Activated CD4-positive, alpha-beta T cell treated with anti-CD3 and anti-CD28 coated beads for 4 hours (primary cell): ENCODE data around the gene ASB7.

Source experiments
- DNase-seq, 2 donors: peaks; one replicate each; pipeline ENCODE4 v3.0.0-alpha.2; 2020

The ASB7 gene

DNA sequence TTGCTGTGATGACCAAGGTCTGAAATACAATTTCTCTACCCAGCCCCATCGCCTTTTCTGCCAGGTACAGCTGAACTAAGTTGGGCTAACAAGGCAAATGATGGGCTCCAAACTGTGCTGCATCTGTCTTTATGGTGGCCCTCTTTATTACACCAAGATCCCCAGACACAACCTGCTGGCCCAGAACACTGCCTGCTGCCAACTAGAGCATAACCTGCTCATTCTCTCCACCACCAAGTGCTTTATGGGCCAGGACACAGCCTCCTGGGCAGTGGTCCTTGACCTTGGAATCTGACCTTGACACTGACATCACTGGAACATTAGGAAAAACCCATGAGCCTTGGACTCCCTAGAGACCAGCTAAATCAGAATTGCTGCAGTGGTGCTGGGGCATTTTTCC, 3.7 kb upstream of the ASB7 start:
- DNase-seq: no peak

GRCh38 chr15:100601163-100601562, 1.2 kb upstream of the ASB7 start:
- peak; percentile 40 to 60 for DNase-seq

- no peak for DNase-seq
Observed at GRCh38 chr15:100601617-100602063, 749 bp upstream of the ASB7 start.

DNA sequence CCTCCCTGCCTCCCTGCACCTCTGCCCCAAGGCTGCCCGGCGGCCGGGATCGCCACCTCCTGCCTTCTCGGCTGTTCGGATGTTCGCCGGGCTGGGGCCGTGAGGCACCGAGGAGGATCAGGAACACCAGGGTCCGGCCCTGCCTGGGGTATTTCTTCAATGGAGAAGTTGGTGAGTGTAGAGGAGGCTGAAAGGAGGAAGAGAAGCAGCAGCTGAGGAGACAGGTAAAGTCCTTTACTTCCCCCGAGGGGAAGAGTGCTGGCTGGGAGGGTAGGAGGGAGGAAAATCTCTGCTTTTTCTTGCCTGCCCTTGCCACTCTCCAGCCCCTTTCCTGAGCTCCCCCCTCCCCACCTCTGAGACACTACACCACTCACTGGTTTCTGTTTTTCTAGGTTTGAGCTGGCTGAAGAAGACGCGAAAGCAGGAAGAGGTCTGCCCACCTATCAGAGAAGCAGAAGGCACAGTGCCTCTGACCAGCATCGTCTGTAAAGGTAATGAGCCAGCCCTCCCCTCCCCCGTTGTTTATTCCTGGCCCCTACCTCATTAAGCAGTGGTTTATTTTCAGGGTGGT, 519 bp downstream of the ASB7 start:
- DNase-seq: peak; percentile 20 to 23

DNA sequence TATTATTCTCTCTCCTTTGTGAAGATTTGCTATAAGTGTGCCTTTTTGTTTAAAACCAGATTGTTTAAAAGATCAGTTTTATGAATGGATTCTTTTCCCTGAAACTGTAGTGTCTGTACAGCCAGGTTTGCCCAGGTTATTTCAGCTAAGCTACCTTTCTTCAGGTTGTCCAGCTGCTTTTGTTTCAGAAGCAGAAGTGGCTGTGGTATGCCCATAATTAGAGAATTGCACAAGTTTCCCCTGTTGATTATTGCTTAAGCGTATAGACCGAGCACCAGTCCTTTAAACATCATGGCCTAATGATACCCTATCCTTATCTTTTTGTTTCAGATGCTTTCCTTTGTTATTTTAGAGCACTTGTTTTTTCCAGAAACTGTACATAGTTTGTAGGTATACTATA, 10.2 kb downstream of the ASB7 start:
- DNase-seq: no peak

DNA sequence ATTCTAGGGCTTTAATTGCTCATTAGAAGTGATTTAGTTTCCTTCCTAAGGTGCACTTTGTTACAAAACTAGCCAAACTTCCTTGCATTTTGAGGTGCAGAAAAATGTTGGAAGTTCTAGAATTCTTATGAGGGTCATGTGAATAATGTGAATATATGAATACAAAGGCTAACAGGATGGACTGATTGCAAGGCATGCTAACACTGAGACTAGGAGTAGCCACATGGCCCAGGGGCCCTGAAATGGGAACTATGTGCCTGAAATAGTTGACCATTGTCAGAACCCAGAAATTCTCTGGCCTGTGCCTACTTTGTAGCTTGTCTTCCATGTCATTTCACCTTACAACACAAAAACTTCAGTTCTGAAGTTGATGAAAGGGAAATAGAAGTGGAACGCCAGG, 10.8 kb downstream of the ASB7 start:
- DNase-seq: no peak

- no peak for DNase-seq
Observed at GRCh38 chr15:100614336-100614735, 11.9 kb downstream of the ASB7 start.

DNA sequence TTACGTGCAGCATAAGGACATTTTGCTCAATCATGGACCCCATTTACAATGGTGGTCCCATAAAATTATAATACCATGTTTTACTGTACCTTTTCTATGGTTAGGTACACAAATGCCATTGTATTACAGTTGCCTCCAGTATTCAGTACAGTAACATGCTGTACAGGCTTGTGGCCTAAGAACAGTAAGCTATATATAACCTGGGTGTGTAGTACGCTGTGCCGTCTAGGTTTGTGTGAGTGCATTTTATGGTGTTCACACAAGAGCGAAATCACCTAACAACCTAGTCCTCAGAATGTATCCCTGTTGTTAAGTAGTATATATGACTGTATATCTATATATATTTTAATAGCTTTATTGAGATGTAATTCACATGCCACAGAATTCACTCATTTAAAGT, 12.5 kb downstream of the ASB7 start:
- DNase-seq: no peak

DNA sequence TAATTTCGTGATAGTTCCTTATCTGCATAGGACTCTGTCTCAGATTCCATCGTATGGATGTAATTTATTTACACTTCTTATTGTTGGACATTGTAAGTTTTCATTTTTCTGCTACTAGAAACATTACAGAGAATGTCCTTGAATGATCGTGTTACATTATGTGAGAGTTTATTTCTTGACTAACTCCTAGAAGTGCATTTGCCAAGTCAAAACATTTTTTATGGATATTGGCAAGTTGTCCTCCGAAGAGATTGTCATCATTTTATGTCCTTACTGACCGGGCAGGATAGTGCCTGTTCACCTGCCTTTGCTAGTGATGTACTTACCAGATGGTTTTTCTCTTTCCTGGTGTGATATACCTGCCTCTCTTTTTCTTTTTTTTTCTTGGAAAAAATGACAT, 13.4 kb downstream of the ASB7 start:
- DNase-seq: no peak

- no peak for DNase-seq
Observed at GRCh38 chr15:100616700-100617099, 14.3 kb downstream of the ASB7 start.

GRCh38 chr15:100623301-100623700, 20.9 kb downstream of the ASB7 start:
- DNase-seq: no peak

GRCh38 chr15:100627789-100628395, 25.5 kb downstream of the ASB7 start:
- peak; percentile 47 to 72 for DNase-seq

DNA sequence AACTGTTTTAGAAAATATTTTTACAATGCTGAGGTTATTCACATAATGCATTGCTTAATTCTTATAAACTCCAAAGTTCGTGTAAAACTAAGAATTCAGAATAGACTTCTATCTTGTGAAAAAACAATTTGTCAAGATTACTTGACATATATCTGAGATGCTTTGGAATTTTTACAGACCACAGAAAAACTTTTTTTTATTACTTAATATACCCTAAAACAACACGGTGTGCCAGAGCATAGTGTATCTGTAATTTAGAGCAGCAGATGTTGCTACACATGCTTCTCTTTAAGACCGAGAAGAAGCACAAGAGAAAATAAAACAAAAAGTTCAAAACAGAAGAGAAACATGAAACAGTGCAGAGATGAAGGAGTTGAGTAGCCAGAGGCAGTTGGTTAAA, 26.4 kb downstream of the ASB7 start:
- DNase-seq: no peak

GRCh38 chr15:100631831-100632230, 29.4 kb downstream of the ASB7 start:
- DNase-seq: no peak

DNA sequence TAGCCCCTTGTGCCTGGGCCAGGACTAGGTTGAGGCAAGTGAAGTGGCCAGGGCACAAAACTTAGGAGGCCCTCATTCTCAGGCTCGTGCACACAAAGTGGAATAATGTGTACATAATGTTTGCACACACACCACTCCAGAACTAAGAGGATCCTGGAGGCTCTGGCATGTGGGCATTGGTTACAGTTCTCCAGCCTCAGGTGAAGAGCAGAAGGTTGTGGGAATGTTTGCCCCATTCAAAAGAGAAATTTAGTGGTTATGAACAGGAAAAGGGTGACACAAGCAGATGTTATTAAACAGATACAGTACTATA, 31.3 kb downstream of the ASB7 start:
- no peak for DNase-seq

DNA sequence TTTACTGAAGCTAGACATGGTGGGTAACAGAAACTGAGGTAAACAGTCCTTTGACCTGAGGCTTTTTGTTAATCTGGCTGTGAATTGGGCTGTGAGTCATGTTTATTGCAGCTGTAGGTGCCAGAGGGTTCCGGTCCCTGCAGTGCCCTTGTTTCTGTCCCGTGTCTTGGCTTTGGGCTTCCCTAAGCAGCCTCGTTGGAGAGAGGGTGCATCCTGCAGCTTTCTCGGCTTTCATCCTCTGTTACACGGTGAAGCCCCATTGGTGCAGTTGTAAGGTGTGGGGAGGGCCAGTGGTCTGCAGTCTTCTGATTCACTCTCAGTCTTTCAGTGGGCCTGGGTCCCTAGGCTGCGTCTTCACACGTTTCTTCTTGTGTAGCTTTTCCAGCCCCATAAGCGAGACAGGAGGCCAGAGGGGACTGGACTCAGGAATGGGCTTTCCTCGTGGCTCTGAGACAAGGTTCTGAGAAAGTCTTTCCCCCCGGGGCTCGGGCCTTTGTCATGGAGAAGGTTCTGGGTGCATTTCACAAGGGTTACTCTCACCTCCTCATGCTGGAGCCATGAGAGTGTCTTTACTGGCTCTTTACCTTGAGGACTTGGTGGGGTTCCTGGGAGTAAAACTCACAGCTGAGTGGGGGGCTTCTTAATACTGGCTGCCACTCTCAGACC, 33.1 kb downstream of the ASB7 start:
- no peak for DNase-seq

DNA sequence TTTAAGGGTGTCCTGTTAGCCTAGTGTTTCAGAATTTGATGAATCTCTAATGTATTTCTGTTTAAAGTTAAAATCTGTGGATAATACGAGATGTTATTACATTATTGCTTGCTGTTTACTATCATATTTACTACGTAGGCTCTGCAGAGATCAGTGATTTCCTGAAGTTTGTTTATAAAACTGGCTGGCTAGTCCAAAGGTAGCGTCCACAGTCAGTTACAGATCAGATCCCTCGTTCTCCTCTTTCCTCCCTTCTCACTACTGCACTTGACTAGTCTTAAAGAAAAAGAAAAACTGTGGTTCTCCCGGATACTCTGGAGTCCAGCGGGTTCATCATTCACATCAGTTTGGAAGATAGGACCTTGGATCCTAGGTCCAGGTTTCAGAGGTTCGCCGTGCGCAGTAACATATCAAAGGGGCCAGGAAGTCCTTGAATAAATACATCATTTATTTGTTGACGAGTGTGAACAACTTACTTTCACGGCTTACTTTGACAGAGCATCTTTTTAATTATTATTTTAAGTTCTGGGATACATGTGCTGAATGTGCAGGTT, 35.9 kb downstream of the ASB7 start:
- no peak for DNase-seq

- no peak for DNase-seq
Observed at GRCh38 chr15:100642213-100642949, 40.0 kb downstream of the ASB7 start.

DNA sequence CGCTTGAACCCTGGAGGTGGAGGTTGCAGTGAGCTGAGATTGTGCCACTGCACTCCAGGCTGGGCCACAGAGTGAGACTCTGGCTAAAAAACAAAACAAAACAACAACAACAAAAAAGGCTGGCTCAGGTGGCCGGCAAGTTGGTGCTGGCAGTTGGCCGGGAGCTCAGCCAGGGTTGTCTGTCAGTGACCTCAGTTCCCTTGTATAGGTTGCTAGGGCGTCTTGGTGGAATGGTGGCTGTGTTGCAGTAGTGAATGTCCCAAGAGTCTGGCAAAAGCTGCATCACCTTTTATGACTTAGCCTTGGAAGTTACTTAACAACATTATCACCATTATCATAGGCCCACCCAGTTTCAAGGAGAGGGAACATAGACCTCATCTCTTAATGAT, 40.6 kb downstream of the ASB7 start:
- DNase-seq: no peak

DNA sequence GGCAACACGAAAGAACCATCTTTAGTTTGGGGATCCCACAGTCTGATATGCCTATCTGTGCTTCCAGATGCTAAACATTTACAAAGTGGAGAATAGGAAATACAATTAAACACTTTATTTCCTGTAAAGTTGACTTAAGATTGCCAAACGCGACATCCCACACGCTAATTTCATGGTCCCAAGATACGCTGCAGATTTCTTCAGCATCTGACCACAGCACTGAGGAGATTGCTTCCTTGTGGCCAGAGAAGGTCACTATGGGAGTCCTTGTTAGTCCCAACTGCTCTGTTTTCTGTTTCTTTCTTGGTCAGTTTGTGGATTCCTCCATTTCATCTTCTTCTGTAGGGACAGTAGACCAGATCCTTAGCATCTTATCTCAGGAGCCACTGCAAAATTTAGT, 43.3 kb downstream of the ASB7 start:
- no peak for DNase-seq

GRCh38 chr15:100648951-100649350, 46.6 kb downstream of the ASB7 start:
- no peak for DNase-seq

- DNase-seq: no peak
Observed at GRCh38 chr15:100650685-100651084, 48.3 kb downstream of the ASB7 start.

GRCh38 chr15:100651253-100651652, 48.9 kb downstream of the ASB7 start:
- no peak for DNase-seq

- DNase-seq: no peak
Observed at GRCh38 chr15:100652116-100652515, 49.7 kb downstream of the ASB7 start.
